GM21360 (cell line): ENCODE results near the gene MAPK8IP2.
"Not testable (repeated sequence)": the region's sequence is repeated elsewhere in the genome, so short reads cannot be mapped to it uniquely, and the experiment has no call there.

Experiments used
- ATAC-seq: cut with Tn5 transposase; IDR thresholded peaks from one replicate; pipeline ENCODE4 v1.9.1; 2021; ENCODE audit warnings: mild to moderate bottlenecking, moderate library complexity; ENCODE audit not compliant: unreplicated experiment

The MAPK8IP2 gene

GRCh38 chr22:50612168-50612527, 11.6 kb downstream of the MAPK8IP2 start:
- no peak for ATAC-seq

- ATAC-seq: no peak
These were observed 12.1 kb downstream of the MAPK8IP2 start for GRCh38 chr22:50612528-50613221.

- ATAC-seq: no peak
These were observed 12.8 kb downstream of the MAPK8IP2 start for GRCh38 chr22:50613291-50613981.

- ATAC-seq: not testable (repeated sequence)
These were observed 13.7 kb downstream of the MAPK8IP2 start for GRCh38 chr22:50614296-50614695.

- ATAC-seq: peak; percentile 71
These were observed 20.2 kb downstream of the MAPK8IP2 start for GRCh38 chr22:50620593-50621355.

GRCh38 chr22:50621356-50621880, 20.8 kb downstream of the MAPK8IP2 start:
- ATAC-seq: peak; percentile 32

GRCh38 chr22:50621948-50622722, 21.5 kb downstream of the MAPK8IP2 start:
- no peak for ATAC-seq

GRCh38 chr22:50622723-50623327, 22.2 kb downstream of the MAPK8IP2 start:
- no peak for ATAC-seq

- ATAC-seq: no peak
These were observed 23.9 kb downstream of the MAPK8IP2 start for GRCh38 chr22:50624347-50625130.

- ATAC-seq: no peak
These were observed 24.6 kb downstream of the MAPK8IP2 start for GRCh38 chr22:50625131-50625567.

- no peak for ATAC-seq
These were observed 25.1 kb downstream of the MAPK8IP2 start for GRCh38 chr22:50625568-50626313.

GRCh38 chr22:50626314-50626849, 25.8 kb downstream of the MAPK8IP2 start:
- ATAC-seq: no peak

- no peak for ATAC-seq
These were observed 26.5 kb downstream of the MAPK8IP2 start for GRCh38 chr22:50626850-50627641.

GRCh38 chr22:50627642-50628542, 27.3 kb downstream of the MAPK8IP2 start, which contains the start of gene ARSA:
Gene ARSA, minus strand, starts transcription at chr22:50628152. Its CDS starts 373 bp downstream, at chr22:50627779.
- peak; percentile 68 for ATAC-seq

- ATAC-seq: no peak
These were observed 28.0 kb downstream of the MAPK8IP2 start for GRCh38 chr22:50628543-50629134.

GRCh38 chr22:50630376-50630775, 29.8 kb downstream of the MAPK8IP2 start:
- ATAC-seq: no peak
